PFSK-1 (cell line): ENCODE measurements around the gene BLCAP.

ENCODE experiments used
- FOXP2 ChIP-seq: optimal IDR thresholded peaks from 2 replicates; pipeline ENCODE3; 2011; ENCODE audit warnings: borderline replicate concordance, control low read depth, inconsistent platforms; ENCODE audit not compliant: insufficient read depth; ENCODE audit errors: extremely low read length, extremely low read depth
- POLR2AphosphoS5 ChIP-seq: IDR thresholded peaks from 2 replicates; pipeline ENCODE4 v1.6.1; 2012; ENCODE audit warnings: low read depth, mild to moderate bottlenecking, control low read depth, low read length, moderate library complexity
- REST ChIP-seq, 2 experiments: IDR thresholded peaks; 2 replicates each; pipeline versions ENCODE4 v1.6.1 to v1.8.0; 2011 to 2012; ENCODE audit warnings: low read depth in 2 of 2, low read length in 2 of 2, control low read depth in 1 of 2, inconsistent platforms in 1 of 2, mild to moderate bottlenecking in 1 of 2, moderate library complexity in 1 of 2; ENCODE audit not compliant: insufficient read depth in 1 of 2
- TAF1 ChIP-seq: IDR thresholded peaks from 2 replicates; pipeline ENCODE4 v1.6.1; 2012; ENCODE audit warnings: low read length, control low read depth, borderline replicate concordance; ENCODE audit not compliant: insufficient read depth

- TF ChIP-seq REST (IDR thresholded peaks at IDR 0.05; ENCODE audit: insufficient read depth in 1 of 2, low read depth in 2 of 2, low read length in 2 of 2) (no peak), TAF1 (no peak), POLR2AphosphoS5 (no peak; the same call in 1 of the 2 replicates), FOXP2 (no peak)
Measured at GRCh38 chr20:37506152-37506725, 21.4 kb downstream of the BLCAP start.
